Central memory CD8-positive, alpha-beta T cell (primary cell): ENCODE results near the gene DUSP15.
"Not testable (repeated sequence)": the region's sequence is repeated elsewhere in the genome, so short reads cannot be mapped to it uniquely, and the experiment has no call there.

Experiments used
- ATAC-seq: fragments of 150-1000 bp; cut with Tn5 transposase; replicated peaks from 2 replicates; pipeline ENCODE4 v1.10.0; 2022; ENCODE audit warnings: mild to moderate bottlenecking, moderate FRiP score, moderate number of reproducible peaks; ENCODE audit not compliant: poor library complexity, severe bottlenecking; ENCODE audit errors: extremely low read depth
- DNase-seq, 2 donors: peaks; one replicate each; pipeline ENCODE4 v3.0.0; 2021; ENCODE audit warnings: low spot score in 2 of 2
- H3K27ac Mint-ChIP-seq: one replicate; pipeline ENCODE4 v1.8.0; 2022; ENCODE audit warnings: low read depth, mild to moderate bottlenecking, moderate library complexity, mixed read lengths
- H3K27me3 Mint-ChIP-seq: one replicate; pipeline ENCODE4 v1.8.0; 2022; ENCODE audit warnings: mixed read lengths
- H3K36me3 Mint-ChIP-seq: one replicate; pipeline ENCODE4 v1.8.0; 2022; ENCODE audit warnings: mild to moderate bottlenecking, moderate library complexity, mixed read lengths; ENCODE audit not compliant: insufficient read depth
- H3K4me1 Mint-ChIP-seq: one replicate; pipeline ENCODE4 v1.8.0; 2022; ENCODE audit warnings: mixed read lengths
- H3K4me3 Mint-ChIP-seq: one replicate; pipeline ENCODE4 v1.8.0; 2022; ENCODE audit warnings: mild to moderate bottlenecking, moderate library complexity, mixed read lengths
- H3K9me3 Mint-ChIP-seq: one replicate; pipeline ENCODE4 v1.8.0; 2022; ENCODE audit warnings: mixed read lengths

Gene DUSP15

GRCh38 chr20:31828016-31828415 is 42.3 kb downstream of the DUSP15 start:
- H3K4me3 Mint-ChIP-seq, H3K9me3 Mint-ChIP-seq, H3K27me3 Mint-ChIP-seq, H3K36me3 Mint-ChIP-seq, DNase-seq, ATAC-seq, H3K27ac Mint-ChIP-seq, H3K4me1 Mint-ChIP-seq: not testable (repeated sequence)

GRCh38 chr20:31827059-31827458 is 43.3 kb downstream of the DUSP15 start:
- peaks cover 1% of the 10 kb centered on the region for H3K36me3 Mint-ChIP-seq
- H3K27ac Mint-ChIP-seq, result no peak overlapping the region
- ATAC-seq, result no peak
- H3K4me3 Mint-ChIP-seq, result no peak overlapping the region
- no peak for DNase-seq
- H3K27me3 Mint-ChIP-seq, result no peaks in the 10 kb centered on the region
- no peaks in the 10 kb centered on the region for H3K4me1 Mint-ChIP-seq
- no peaks in the 10 kb centered on the region for H3K9me3 Mint-ChIP-seq

GRCh38 chr20:31826074-31826473 is 44.3 kb downstream of the DUSP15 start:
- H3K27me3 Mint-ChIP-seq, result no peaks in the 10 kb centered on the region
- no peak overlapping the region for H3K27ac Mint-ChIP-seq
- DNase-seq (no peak), ATAC-seq (no peak)
- no peaks in the 10 kb centered on the region for H3K4me1 Mint-ChIP-seq
- no peak overlapping the region for H3K4me3 Mint-ChIP-seq
- H3K36me3 Mint-ChIP-seq, result peaks cover 1% of the 10 kb centered on the region
- H3K9me3 Mint-ChIP-seq, result no peaks in the 10 kb centered on the region

- Mint-ChIP-seq H3K4me1 (no peaks in the 10 kb centered on the region), H3K36me3 (peaks cover 1% of the 10 kb centered on the region), H3K4me3 (no peak overlapping the region), H3K27ac (no peak overlapping the region), H3K27me3 (no peaks in the 10 kb centered on the region), H3K9me3 (no peaks in the 10 kb centered on the region)
- no peak for DNase-seq
- ATAC-seq, result no peak
Observed at GRCh38 chr20:31824554-31825313, 45.6 kb downstream of the DUSP15 start.

- Mint-ChIP-seq H3K4me1 (no peaks in the 10 kb centered on the region), H3K27ac (peak overlapping the region; percentile 50)
Observed at GRCh38 chr20:31824125-31824485, 46.2 kb downstream of the DUSP15 start.

GRCh38 chr20:31823360-31824124 is 46.8 kb downstream of the DUSP15 start:
- DNase-seq (no peak), ATAC-seq (no peak)
- Mint-ChIP-seq H3K27me3 (no peaks in the 10 kb centered on the region), H3K27ac (peak overlapping the region; percentile 50), H3K36me3 (peaks cover 1% of the 10 kb centered on the region), H3K9me3 (no peaks in the 10 kb centered on the region), H3K4me1 (no peaks in the 10 kb centered on the region), H3K4me3 (no peak overlapping the region)

More at GRCh38 chr20:31824125-31824485, 46.2 kb downstream of the DUSP15 start:
- Mint-ChIP-seq H3K9me3 (no peaks in the 10 kb centered on the region), H3K4me3 (no peak overlapping the region), H3K27me3 (no peaks in the 10 kb centered on the region), H3K36me3 (peaks cover 1% of the 10 kb centered on the region)
- DNase-seq (no peak), ATAC-seq (no peak)

- ATAC-seq (peak; percentile 86), DNase-seq (peak; percentile 57 to 79)
- Mint-ChIP-seq H3K4me1 (no peaks in the 10 kb centered on the region), H3K36me3 (peaks cover 1% of the 10 kb centered on the region), H3K27me3 (no peaks in the 10 kb centered on the region), H3K4me3 (no peak overlapping the region), H3K27ac (no peak overlapping the region), H3K9me3 (no peaks in the 10 kb centered on the region)
Observed at GRCh38 chr20:31822421-31823330, 47.7 kb downstream of the DUSP15 start.

GRCh38 chr20:31821427-31821826 is 48.9 kb downstream of the DUSP15 start:
- ATAC-seq (no peak), DNase-seq (no peak)
- no peaks in the 10 kb centered on the region for H3K4me1 Mint-ChIP-seq
- no peak overlapping the region for H3K27ac Mint-ChIP-seq
- H3K4me3 Mint-ChIP-seq, result no peak overlapping the region
- H3K9me3 Mint-ChIP-seq, result no peaks in the 10 kb centered on the region
- H3K27me3 Mint-ChIP-seq, result no peaks in the 10 kb centered on the region
- peaks cover 1% of the 10 kb centered on the region for H3K36me3 Mint-ChIP-seq

- peaks cover 1% of the 10 kb centered on the region for H3K36me3 Mint-ChIP-seq
- no peak for ATAC-seq
- H3K4me3 Mint-ChIP-seq, result no peak overlapping the region
- H3K27ac Mint-ChIP-seq, result no peak overlapping the region
- no peaks in the 10 kb centered on the region for H3K9me3 Mint-ChIP-seq
- no peak for DNase-seq
- H3K27me3 Mint-ChIP-seq, result no peaks in the 10 kb centered on the region
- H3K4me1 Mint-ChIP-seq, result no peaks in the 10 kb centered on the region
Observed at GRCh38 chr20:31820228-31820627, 50.1 kb downstream of the DUSP15 start.

GRCh38 chr20:31819083-31819784 is 51.1 kb downstream of the DUSP15 start, which contains the start of gene MYLK2:
Gene MYLK2 (plus strand): TSS chr20:31819356. CDS start chr20:31819581, 225 bp downstream.
- Mint-ChIP-seq H3K4me3 (no peak within 1 kb of the TSS), H3K36me3 (peaks cover 1% of the 10 kb centered on the region), H3K27ac (no peak within 1 kb of the TSS), H3K9me3 (no peaks in the 10 kb centered on the region), H3K4me1 (no peaks in the 10 kb centered on the region), H3K27me3 (no peaks in the 10 kb centered on the region)
- ATAC-seq (no peak), DNase-seq (no peak)

- no peaks in the 10 kb centered on the region for H3K9me3 Mint-ChIP-seq
- no peak overlapping the region for H3K4me3 Mint-ChIP-seq
- no peaks in the 10 kb centered on the region for H3K4me1 Mint-ChIP-seq
- H3K36me3 Mint-ChIP-seq, result peaks cover 1% of the 10 kb centered on the region
- no peak for ATAC-seq
- no peaks in the 10 kb centered on the region for H3K27me3 Mint-ChIP-seq
- DNase-seq, result no peak
- no peak overlapping the region for H3K27ac Mint-ChIP-seq
Observed at GRCh38 chr20:31818376-31818908, 51.9 kb downstream of the DUSP15 start.

- H3K27me3 Mint-ChIP-seq, result no peaks in the 10 kb centered on the region
- no peaks in the 10 kb centered on the region for H3K36me3 Mint-ChIP-seq
- DNase-seq (no peak), ATAC-seq (no peak)
- no peak overlapping the region for H3K27ac Mint-ChIP-seq
- no peak overlapping the region for H3K4me3 Mint-ChIP-seq
- H3K9me3 Mint-ChIP-seq, result no peaks in the 10 kb centered on the region
- no peaks in the 10 kb centered on the region for H3K4me1 Mint-ChIP-seq
Observed at GRCh38 chr20:31817461-31817860, 52.9 kb downstream of the DUSP15 start.
